ENCODE results near the gene KAT2A. TPM values are rescaled to one million over a fixed set of nuclear protein-coding genes. Genes with fewer than 3 reads are reported as not detected.

The KAT2A gene
- polyA plus RNA-seq, 1 donor (not counting 4 experiments of a cell fraction or from before 2014, with no cell fraction given) = 28.2 TPM

- Histone ChIP-seq H3K36me3 (ENCODE audit: control insufficient read depth in 2 of 2, extremely low read depth in 1 of 2, insufficient read depth in 2 of 2, low read length in 2 of 2) (peaks cover 0 to 6% of the 10 kb centered on the region in 2 experiments), H3K4me1 (ENCODE audit: control insufficient read depth, extremely low read depth, insufficient read depth, low read length) (peaks cover 22% of the 10 kb centered on the region), H3K27me3 (ENCODE audit: control insufficient read depth, extremely low read depth, insufficient read depth, low read length) (no peaks in the 10 kb centered on the region), H3K4me2 (ENCODE audit: control insufficient read depth, extremely low read depth, insufficient read depth, low read depth, low read length) (peak overlapping the region; percentile 58), H4K20me1 (ENCODE audit: control insufficient read depth, extremely low read depth, insufficient read depth, low read length) (no peaks in the 10 kb centered on the region), H3K27ac (ENCODE audit: control insufficient read depth, insufficient read depth, low read length) (no peak overlapping the region), H3K9me3 (ENCODE audit: control insufficient read depth, low read depth, low read length) (no peaks in the 10 kb centered on the region), H3K79me2 (ENCODE audit: control insufficient read depth, insufficient read depth, low read length) (no peaks in the 10 kb centered on the region), H3K9me1 (ENCODE audit: control insufficient read depth, extremely low read depth, insufficient read depth, low read length) (no peaks in the 10 kb centered on the region), H3K4me3 (ENCODE audit: control insufficient read depth in 2 of 3, extremely low read depth in 1 of 3, insufficient read depth in 2 of 3, low read depth in 1 of 3, low read length in 3 of 3) (no peak overlapping the region), H3K9ac (ENCODE audit: control insufficient read depth, extremely low read depth, insufficient read depth, low read length) (no peak overlapping the region), H2AFZ (ENCODE audit: control insufficient read depth, low read length) (no peak overlapping the region)
- TF ChIP-seq CTCF (optimal IDR thresholded peaks at IDR 0.05 in 1 of 3, IDR thresholded peaks at IDR 0.05 in 1 of 3, conservative IDR thresholded peaks at IDR 0.05 in 1 of 3; ENCODE audit: extremely low read depth in 1 of 3, insufficient read depth in 2 of 3, low read length in 3 of 3) = no peak
- no peak for TF ChIP-seq EZH2 (IDR thresholded peaks at IDR 0.05; ENCODE audit: low read length)
- DNase-seq (ENCODE audit: low read depth, low spot score) = peak; percentile 69
- FAIRE-seq = peak; percentile 91
- dilution Hi-C loops (cut with MboI; ENCODE audit: extremely low pct_ligation_motif_present, low sequenced_read_pairs) = no loop called here
Measured at GRCh38 chr17:42107597-42108576, 13.3 kb downstream of the KAT2A start.

- Histone ChIP-seq H3K9me3 (ENCODE audit: control insufficient read depth, low read depth, low read length) (no peaks in the 10 kb centered on the region), H3K4me2 (ENCODE audit: control insufficient read depth, extremely low read depth, insufficient read depth, low read depth, low read length) (peak overlapping the region; percentile 58), H3K4me1 (ENCODE audit: control insufficient read depth, extremely low read depth, insufficient read depth, low read length) (peaks cover 17% of the 10 kb centered on the region), H3K9me1 (ENCODE audit: control insufficient read depth, extremely low read depth, insufficient read depth, low read length) (no peaks in the 10 kb centered on the region), H2AFZ (ENCODE audit: control insufficient read depth, low read length) (no peak overlapping the region), H4K20me1 (ENCODE audit: control insufficient read depth, extremely low read depth, insufficient read depth, low read length) (no peaks in the 10 kb centered on the region), H3K4me3 (ENCODE audit: control insufficient read depth in 2 of 3, extremely low read depth in 1 of 3, insufficient read depth in 2 of 3, low read depth in 1 of 3, low read length in 3 of 3) (no peak overlapping the region), H3K36me3 (ENCODE audit: control insufficient read depth in 2 of 2, extremely low read depth in 1 of 2, insufficient read depth in 2 of 2, low read length in 2 of 2) (peaks cover 0 to 6% of the 10 kb centered on the region in 2 experiments), H3K9ac (ENCODE audit: control insufficient read depth, extremely low read depth, insufficient read depth, low read length) (no peak overlapping the region), H3K79me2 (ENCODE audit: control insufficient read depth, insufficient read depth, low read length) (no peaks in the 10 kb centered on the region), H3K27me3 (ENCODE audit: control insufficient read depth, extremely low read depth, insufficient read depth, low read length) (no peaks in the 10 kb centered on the region), H3K27ac (ENCODE audit: control insufficient read depth, insufficient read depth, low read length) (no peak overlapping the region)
- FAIRE-seq (no peak), DNase-seq (ENCODE audit: low read depth, low spot score) (no peak)
- dilution Hi-C loops (cut with MboI; ENCODE audit: extremely low pct_ligation_motif_present, low sequenced_read_pairs) = no loop called here
- TF ChIP-seq EZH2 (IDR thresholded peaks at IDR 0.05; ENCODE audit: low read length) (no peak), CTCF (optimal IDR thresholded peaks at IDR 0.05 in 1 of 3, IDR thresholded peaks at IDR 0.05 in 1 of 3, conservative IDR thresholded peaks at IDR 0.05 in 1 of 3; ENCODE audit: extremely low read depth in 1 of 3, insufficient read depth in 2 of 3, low read length in 3 of 3) (no peak)
Measured at GRCh38 chr17:42107124-42107523, 14.0 kb downstream of the KAT2A start.

Data from keratinocyte (primary cell).